Measurements from ENCODE around the gene LRGUK.

GRCh38 chr7:134084488-134085144, 42.5 kb upstream of the LRGUK start:
- no peak for TF ChIP-seq CTCF (IDR thresholded peaks at IDR 0.05 in 2 of 3, conservative IDR thresholded peaks at IDR 0.05 in 1 of 3; ENCODE audit: borderline replicate concordance in 1 of 3, insufficient read depth in 1 of 3, low read depth in 2 of 3, low read length in 2 of 3)
- TF ChIP-seq POLR2A (IDR thresholded peaks at IDR 0.05; ENCODE audit: borderline replicate concordance, extremely low read depth, insufficient read depth, insufficient read length) = no peak
- TF ChIP-seq REST (IDR thresholded peaks at IDR 0.05; ENCODE audit: low read depth) = no peak
- no peak for TF ChIP-seq EZH2 (IDR thresholded peaks at IDR 0.05)
- TF ChIP-seq YY1 (IDR thresholded peaks at IDR 0.05; ENCODE audit: extremely low read depth, insufficient replicate concordance, low read depth, low read length) = no peak
- no peak for TF ChIP-seq MAX (IDR thresholded peaks at IDR 0.05)
- TF ChIP-seq EZH2phosphoT487 (IDR thresholded peaks at IDR 0.05; ENCODE audit: borderline replicate concordance) = no peak
- TF ChIP-seq CEBPB (IDR thresholded peaks at IDR 0.05; ENCODE audit: low read depth) = no peak
- no peak for TF ChIP-seq ZBTB33 (IDR thresholded peaks at IDR 0.05; ENCODE audit: extremely low read depth, insufficient replicate concordance, low read length)
- TF ChIP-seq SIN3A (IDR thresholded peaks at IDR 0.05; ENCODE audit: low read depth) = no peak

Measured in HCT116 (cell line).